Mucosa of descending colon (tissue), 3 donors: Measurements from ENCODE around the gene CYB561. TPM values are rescaled to one million over a fixed set of nuclear protein-coding genes. Genes with fewer than 3 reads are reported as not detected.

ENCODE experiments used
- ATAC-seq: fragments of 200-7000 bp; cut with Tn5 transposase; one replicate; pipeline ENCODE4 v1.9.1; 2020; ENCODE audit warnings: mild to moderate bottlenecking, moderate library complexity
- DNase-seq, 3 donors: peaks; one replicate each; pipeline ENCODE4 v3.0.0-alpha.2; 2020
- H3K36me3 ChIP-seq: fragments of 200-600 bp; one replicate; pipeline ENCODE4 v1.8.0; 2021; ENCODE audit warnings: low read depth, mild to moderate bottlenecking
- H3K4me1 ChIP-seq: fragments of 200-600 bp; one replicate; pipeline ENCODE4 v1.8.0; 2021; ENCODE audit warnings: low read depth, mild to moderate bottlenecking
- H3K4me3 ChIP-seq: fragments of 200-600 bp; one replicate; pipeline ENCODE4 v1.8.0; 2021; ENCODE audit warnings: mild to moderate bottlenecking
- H3K9me3 ChIP-seq: fragments of 200-600 bp; one replicate; pipeline ENCODE4 v1.8.0; 2021; ENCODE audit warnings: mild to moderate bottlenecking
- intact Hi-C, 2 donors: fragments of 100-400 bp; cut with DNase I in 1 of 2; cut with micrococcal nuclease in 1 of 2; formaldehyde crosslinking; loops; one replicate each; pipeline versions ENCODE4 v1.11.0 to v1.11.1; 2022; cut with DNase I, micrococcal nuclease
- total RNA-seq, 3 donors: library from RNA; stranded (reverse); fragmentation: NEBNext Ultra II Directional in 2 of 3; extraction: Animal tissue kit (Norgen Biotek cat#: 25700) in 2 of 3; gene quantifications; one replicate each; pipeline versions ENCODE4 v1.2.1 to v1.2.4, GENCODE V29; 2021 to 2023
- TF ChIP-seq, protein P1 (sequence below): fragments of 200-600 bp; IDR thresholded peaks from one replicate; pipeline ENCODE4 v1.8.0; 2022; ENCODE audit warnings: antibody characterized with exemption, mild to moderate bottlenecking
- donor health status: DM: no; HTN: no; CAD: no; lungs with moderate emphysema.
- donor health status: DM: no; HTN: no; CAD: no.
- donor health status: DM: no; HTN: yes; CAD: no.

The CYB561 gene
- total RNA-seq, 3 donors from 2014 or later: 38.1 to 54.9 (median 51.3) TPM

DNA sequence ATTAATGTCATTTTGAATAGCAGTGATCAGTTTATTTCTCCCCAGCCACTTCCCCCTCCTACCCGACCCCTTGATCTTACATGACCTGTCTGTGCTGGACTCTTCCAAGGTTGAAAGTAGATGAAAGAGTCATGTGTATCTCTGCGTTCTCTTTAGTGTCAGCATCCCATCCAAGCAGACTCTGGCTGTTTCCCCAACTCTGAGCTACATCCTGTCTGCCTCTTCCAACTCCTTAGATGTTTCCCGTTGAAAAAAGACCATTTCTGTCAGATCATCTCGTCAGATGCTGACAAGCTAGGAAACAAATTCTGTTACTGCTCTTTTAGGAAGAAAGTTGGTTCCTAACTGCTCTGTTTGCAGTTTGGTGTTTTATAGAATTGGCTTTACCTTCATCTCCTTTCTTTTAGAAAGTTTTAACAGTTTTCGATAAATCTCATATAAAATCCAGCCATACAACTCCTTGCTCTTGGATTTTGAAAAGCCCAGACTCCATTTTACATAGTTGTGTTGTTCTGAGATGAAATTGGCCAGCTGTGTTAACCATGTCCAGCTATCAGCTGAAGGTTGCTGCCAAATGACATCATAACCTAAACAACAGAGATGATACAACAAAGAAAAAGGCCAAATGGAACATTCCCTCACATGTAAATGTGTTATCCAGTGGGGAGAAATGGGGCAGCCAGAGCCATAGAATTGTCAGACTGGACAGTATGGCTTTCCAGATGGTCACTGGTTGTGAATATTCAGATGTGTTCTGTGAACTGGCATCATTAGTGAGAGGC lies 43.5 kb downstream of the CYB561 start:
- intact Hi-C loops: loop anchor here (10.0 kb wide), 2 partner anchors 318 to 408 kb away; no protein-coding TSS in a partner anchor
- H3K9me3 ChIP-seq: no peaks in the 10 kb centered on the region
- H3K4me1 ChIP-seq: no peaks in the 10 kb centered on the region
- H3K4me3 ChIP-seq: no peak overlapping the region
- H3K36me3 ChIP-seq: no peaks in the 10 kb centered on the region
- TF ChIP-seq, protein P1, sequence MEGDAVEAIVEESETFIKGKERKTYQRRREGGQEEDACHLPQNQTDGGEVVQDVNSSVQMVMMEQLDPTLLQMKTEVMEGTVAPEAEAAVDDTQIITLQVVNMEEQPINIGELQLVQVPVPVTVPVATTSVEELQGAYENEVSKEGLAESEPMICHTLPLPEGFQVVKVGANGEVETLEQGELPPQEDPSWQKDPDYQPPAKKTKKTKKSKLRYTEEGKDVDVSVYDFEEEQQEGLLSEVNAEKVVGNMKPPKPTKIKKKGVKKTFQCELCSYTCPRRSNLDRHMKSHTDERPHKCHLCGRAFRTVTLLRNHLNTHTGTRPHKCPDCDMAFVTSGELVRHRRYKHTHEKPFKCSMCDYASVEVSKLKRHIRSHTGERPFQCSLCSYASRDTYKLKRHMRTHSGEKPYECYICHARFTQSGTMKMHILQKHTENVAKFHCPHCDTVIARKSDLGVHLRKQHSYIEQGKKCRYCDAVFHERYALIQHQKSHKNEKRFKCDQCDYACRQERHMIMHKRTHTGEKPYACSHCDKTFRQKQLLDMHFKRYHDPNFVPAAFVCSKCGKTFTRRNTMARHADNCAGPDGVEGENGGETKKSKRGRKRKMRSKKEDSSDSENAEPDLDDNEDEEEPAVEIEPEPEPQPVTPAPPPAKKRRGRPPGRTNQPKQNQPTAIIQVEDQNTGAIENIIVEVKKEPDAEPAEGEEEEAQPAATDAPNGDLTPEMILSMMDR: no peak
- DNase-seq (no peak), ATAC-seq (no peak)

DNA sequence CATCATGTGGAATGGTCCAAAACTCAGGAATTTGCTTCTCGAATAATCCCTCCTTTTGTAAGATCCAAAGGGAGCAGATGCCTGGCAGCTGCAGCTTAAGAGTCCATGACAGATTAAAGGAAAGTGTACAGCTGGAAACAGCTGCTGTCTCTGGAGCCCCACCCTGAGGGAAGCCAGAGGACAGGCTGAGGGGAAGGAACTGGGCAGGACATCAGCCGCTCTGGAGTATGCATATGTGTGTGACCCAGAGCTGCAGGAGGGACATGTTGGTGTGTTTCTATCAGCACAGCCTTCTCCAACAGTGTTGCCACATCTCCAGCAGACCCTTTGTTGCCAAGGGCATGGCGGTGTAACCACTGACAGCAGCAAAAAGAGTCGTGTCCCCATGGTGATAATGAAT lies 46.2 kb downstream of the CYB561 start:
- intact Hi-C loops: loop anchor here (10.0 kb wide), 2 partner anchors 315 to 405 kb away; no protein-coding TSS in a partner anchor
- no peaks in the 10 kb centered on the region for H3K36me3 ChIP-seq
- peak; percentile 37 to 62 (median 52) for DNase-seq
- peak; percentile 71 for ATAC-seq
- H3K4me3 ChIP-seq: no peak overlapping the region
- TF ChIP-seq, protein P1: no peak
- no peaks in the 10 kb centered on the region for H3K9me3 ChIP-seq
- no peaks in the 10 kb centered on the region for H3K4me1 ChIP-seq

DNA sequence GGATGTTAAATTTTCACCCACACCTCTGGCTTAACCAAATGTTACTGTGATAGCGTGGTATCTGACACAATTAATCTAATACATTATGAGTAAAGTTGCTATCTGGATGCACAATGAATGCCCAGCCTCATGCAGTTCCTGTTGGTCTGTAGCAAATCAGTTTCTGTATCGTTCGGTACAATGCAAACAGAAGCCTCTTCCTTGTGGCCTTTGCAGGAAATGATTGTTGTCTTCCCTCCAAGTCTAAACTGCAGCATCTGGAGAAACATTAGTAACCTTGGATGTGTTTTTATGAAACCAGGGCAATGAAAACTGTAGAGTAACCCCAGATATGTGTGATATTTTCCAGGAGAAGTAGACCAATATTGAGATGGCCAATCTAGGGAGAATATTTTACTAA lies 46.8 kb downstream of the CYB561 start:
- Histone ChIP-seq H3K4me1 (no peaks in the 10 kb centered on the region), H3K36me3 (no peaks in the 10 kb centered on the region), H3K9me3 (no peaks in the 10 kb centered on the region), H3K4me3 (no peak overlapping the region)
- intact Hi-C loops: no loop called here
- ATAC-seq (peak; percentile 77), DNase-seq (no peak)
- TF ChIP-seq, protein P1: no peak

DNA sequence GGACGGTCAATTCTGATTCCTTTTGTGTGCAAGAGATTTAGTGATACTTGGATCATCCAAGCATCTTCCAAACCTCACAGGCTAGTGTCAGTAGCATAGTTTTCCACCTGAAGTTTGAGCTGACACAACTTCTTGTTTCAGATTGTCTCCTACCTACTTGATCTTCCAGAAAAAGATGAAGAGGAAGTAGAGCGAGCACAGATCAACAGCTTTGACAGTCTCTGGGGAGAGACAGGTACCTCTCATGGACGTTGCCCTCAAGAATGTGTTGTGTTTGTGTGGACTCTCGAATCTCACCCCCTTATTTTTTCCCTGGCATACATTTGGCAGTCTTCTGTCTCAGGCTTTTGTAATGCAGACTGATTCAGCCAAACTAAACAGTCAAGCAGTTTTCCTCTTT lies 47.4 kb downstream of the CYB561 start:
- Histone ChIP-seq H3K4me3 (no peak overlapping the region), H3K4me1 (no peaks in the 10 kb centered on the region), H3K36me3 (no peaks in the 10 kb centered on the region), H3K9me3 (no peaks in the 10 kb centered on the region)
- TF ChIP-seq, protein P1: no peak
- DNase-seq (no peak), ATAC-seq (no peak)
- intact Hi-C loops: no loop called here

DNA sequence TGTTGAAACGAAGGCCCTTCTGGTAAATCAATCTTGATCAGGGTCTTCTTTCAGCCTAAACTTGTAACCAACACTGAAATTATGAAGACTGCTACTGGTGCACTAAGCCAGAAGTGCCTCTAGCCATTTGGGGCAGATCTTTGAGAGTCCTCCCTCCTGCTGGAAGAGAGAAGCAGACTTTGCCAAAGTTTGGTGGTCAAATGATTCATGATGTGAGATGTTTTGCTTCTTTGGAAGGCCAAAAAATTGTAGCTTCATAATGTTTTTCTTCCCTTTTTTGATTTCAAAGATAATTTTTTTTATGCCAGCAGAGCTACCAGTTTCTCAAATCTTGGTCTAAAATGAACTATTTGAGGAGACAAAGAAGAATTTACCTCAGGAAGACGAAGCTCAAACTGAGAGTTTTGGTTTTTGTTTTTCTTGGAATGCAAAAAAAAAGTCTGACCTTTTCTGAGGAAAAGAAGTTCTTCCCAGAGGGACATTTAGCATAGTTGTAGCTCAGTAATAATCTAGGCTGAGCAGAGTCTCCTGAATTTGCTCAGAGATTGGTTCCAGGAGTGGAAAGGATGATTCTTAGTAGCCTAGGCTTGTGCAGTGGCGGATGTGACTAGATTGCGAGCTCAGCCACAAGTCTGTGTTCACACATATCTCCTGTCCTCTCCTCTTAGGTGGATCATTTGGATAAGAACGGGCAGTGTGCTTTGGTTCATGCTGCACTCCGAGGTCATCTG lies 50.9 kb downstream of the CYB561 start:
- DNase-seq: no peak
- Histone ChIP-seq H3K4me3 (no peak overlapping the region), H3K36me3 (no peaks in the 10 kb centered on the region), H3K9me3 (no peaks in the 10 kb centered on the region), H3K4me1 (no peaks in the 10 kb centered on the region)
- intact Hi-C loops: no loop called here
- no peak for ATAC-seq
- TF ChIP-seq, protein P1: no peak
